ENCODE data around the gene ILDR1.
A peak's percentile ranks its signal among the peaks of the same experiment; 100 is the strongest.

ILDR1 gene

GRCh38 chr3:122030381-122031122, 8.5 kb upstream of the ILDR1 start:
- H3K27me3 ChIP-seq (ENCODE audit: control insufficient read depth in 3 of 3, insufficient read depth in 3 of 3, low read depth in 1 of 3, low read length in 3 of 3) = no peaks in the 10 kb centered on the region

GRCh38 chr3:122025296-122025695, 3.2 kb upstream of the ILDR1 start:
- Histone ChIP-seq H3K9ac (ENCODE audit: low read depth, low read length, poor library complexity) (no peak overlapping the region), H2AFZ (ENCODE audit: low read length) (no peak overlapping the region)

More at GRCh38 chr3:122030381-122031122, 8.5 kb upstream of the ILDR1 start:
- no peak overlapping the region for H3K4me3 ChIP-seq (ENCODE audit: low read length in 2 of 2)
- no peaks in the 10 kb centered on the region for H3K36me3 ChIP-seq (replicated peaks in 1 of 2; ENCODE audit: control insufficient read depth in 2 of 2, insufficient read depth in 2 of 2, low read length in 2 of 2)
- H4K91ac ChIP-seq (ENCODE audit: low read depth, low read length, poor library complexity) = no peak overlapping the region
- no CpG with 5 or more reads among the region's 3 CpGs for WGBS, 2 donors (ENCODE audit: extremely low coverage in 2 of 2, insufficient read length in 2 of 2, insufficient replicate concordance in 1 of 2)
- no peak overlapping the region for H2BK12ac ChIP-seq (ENCODE audit: low read length)
- H2AFZ ChIP-seq (ENCODE audit: low read length) = peak overlapping the region; percentile 15
- H3K4me1 ChIP-seq (ENCODE audit: control insufficient read depth in 2 of 2, insufficient read depth in 1 of 2, low read depth in 1 of 2, low read length in 2 of 2) = peaks cover 0 to 3% of the 10 kb centered on the region in 2 donors
- H3K9me3 ChIP-seq (replicated peaks in 1 of 2; ENCODE audit: control insufficient read depth in 2 of 2, insufficient read depth in 1 of 2, low read depth in 1 of 2, low read length in 2 of 2) = no peaks in the 10 kb centered on the region
- H3K27ac ChIP-seq (replicated peaks; ENCODE audit: low read length) = no peak overlapping the region
- DNase-seq (ENCODE audit: low spot score) = no peak
- H4K8ac ChIP-seq (ENCODE audit: low read depth, low read length) = no peak overlapping the region
- no peak overlapping the region for H3K23ac ChIP-seq (ENCODE audit: low read depth, low read length, poor library complexity)
- no peak overlapping the region for H2AK5ac ChIP-seq (ENCODE audit: low read depth, low read length)
- H2BK15ac ChIP-seq (ENCODE audit: low read length) = no peak overlapping the region
- no peak overlapping the region for H3K4me2 ChIP-seq (ENCODE audit: insufficient read depth, low read length, poor library complexity, severe bottlenecking)
- H3K79me1 ChIP-seq (ENCODE audit: low read depth, low read length) = no peaks in the 10 kb centered on the region
- no peak overlapping the region for H3K18ac ChIP-seq (ENCODE audit: low read length)
- no peak overlapping the region for H3K14ac ChIP-seq (ENCODE audit: low read length)
- no peak overlapping the region for H3K4ac ChIP-seq (ENCODE audit: low read length)
- H3K9ac ChIP-seq (ENCODE audit: low read depth, low read length, poor library complexity) = no peak overlapping the region
- no peak overlapping the region for H2BK120ac ChIP-seq (ENCODE audit: low read depth, low read length)
- no peak overlapping the region for H2BK5ac ChIP-seq (ENCODE audit: low read length)

GRCh38 chr3:122024800-122025199, 2.8 kb upstream of the ILDR1 start:
- Histone ChIP-seq H4K8ac (ENCODE audit: low read depth, low read length) (no peak overlapping the region), H3K18ac (ENCODE audit: low read length) (no peak overlapping the region), H3K4me3 (ENCODE audit: low read length in 2 of 2) (no peak overlapping the region), H2BK120ac (ENCODE audit: low read depth, low read length) (no peak overlapping the region), H3K9me3 (replicated peaks in 1 of 2; ENCODE audit: control insufficient read depth in 2 of 2, insufficient read depth in 1 of 2, low read depth in 1 of 2, low read length in 2 of 2) (no peaks in the 10 kb centered on the region), H2AFZ (ENCODE audit: low read length) (no peak overlapping the region), H2BK12ac (ENCODE audit: low read length) (no peak overlapping the region), H3K4me1 (ENCODE audit: control insufficient read depth in 2 of 2, insufficient read depth in 1 of 2, low read depth in 1 of 2, low read length in 2 of 2) (peaks cover 0 to 1% of the 10 kb centered on the region in 2 donors), H3K79me1 (ENCODE audit: low read depth, low read length) (no peaks in the 10 kb centered on the region), H3K23ac (ENCODE audit: low read depth, low read length, poor library complexity) (no peak overlapping the region), H3K4me2 (ENCODE audit: insufficient read depth, low read length, poor library complexity, severe bottlenecking) (no peak overlapping the region), H3K9ac (ENCODE audit: low read depth, low read length, poor library complexity) (no peak overlapping the region), H2BK15ac (ENCODE audit: low read length) (no peak overlapping the region), H3K36me3 (replicated peaks in 1 of 2; ENCODE audit: control insufficient read depth in 2 of 2, insufficient read depth in 2 of 2, low read length in 2 of 2) (no peaks in the 10 kb centered on the region), H3K14ac (ENCODE audit: low read length) (no peak overlapping the region), H3K27me3 (ENCODE audit: control insufficient read depth in 3 of 3, insufficient read depth in 3 of 3, low read depth in 1 of 3, low read length in 3 of 3) (peaks cover 0 to 17% (median 15%) of the 10 kb centered on the region in 3 experiments), H3K27ac (replicated peaks; ENCODE audit: low read length) (no peak overlapping the region), H2BK5ac (ENCODE audit: low read length) (no peak overlapping the region), H2AK5ac (ENCODE audit: low read depth, low read length) (no peak overlapping the region), H4K91ac (ENCODE audit: low read depth, low read length, poor library complexity) (no peak overlapping the region), H3K4ac (ENCODE audit: low read length) (no peak overlapping the region)
- DNase-seq (ENCODE audit: low spot score) = no peak
- WGBS, 2 donors (ENCODE audit: extremely low coverage in 2 of 2, insufficient read length in 2 of 2, insufficient replicate concordance in 1 of 2) = no CpG with 5 or more reads among the region's 2 CpGs

More at GRCh38 chr3:122025296-122025695, 3.2 kb upstream of the ILDR1 start:
- no peak overlapping the region for H4K8ac ChIP-seq (ENCODE audit: low read depth, low read length)
- no peak overlapping the region for H3K4ac ChIP-seq (ENCODE audit: low read length)
- H2BK120ac ChIP-seq (ENCODE audit: low read depth, low read length) = no peak overlapping the region
- no peak overlapping the region for H3K18ac ChIP-seq (ENCODE audit: low read length)
- H2BK5ac ChIP-seq (ENCODE audit: low read length) = no peak overlapping the region
- H3K79me1 ChIP-seq (ENCODE audit: low read depth, low read length) = no peaks in the 10 kb centered on the region
- H2AK5ac ChIP-seq (ENCODE audit: low read depth, low read length) = no peak overlapping the region
- peaks cover 1% of the 10 kb centered on the region in 2 donors for H3K4me1 ChIP-seq (ENCODE audit: control insufficient read depth in 2 of 2, insufficient read depth in 1 of 2, low read depth in 1 of 2, low read length in 2 of 2)
- H3K23ac ChIP-seq (ENCODE audit: low read depth, low read length, poor library complexity) = no peak overlapping the region
- H3K27ac ChIP-seq (replicated peaks; ENCODE audit: low read length) = no peak overlapping the region
- no peak overlapping the region for H2BK15ac ChIP-seq (ENCODE audit: low read length)
- H3K27me3 ChIP-seq (ENCODE audit: control insufficient read depth in 3 of 3, insufficient read depth in 3 of 3, low read depth in 1 of 3, low read length in 3 of 3) = peaks cover 0 to 17% (median 15%) of the 10 kb centered on the region in 3 experiments
- no peak overlapping the region for H3K4me3 ChIP-seq (ENCODE audit: low read length in 2 of 2)
- H3K4me2 ChIP-seq (ENCODE audit: insufficient read depth, low read length, poor library complexity, severe bottlenecking) = no peak overlapping the region
- no peak overlapping the region for H4K91ac ChIP-seq (ENCODE audit: low read depth, low read length, poor library complexity)
- H3K14ac ChIP-seq (ENCODE audit: low read length) = no peak overlapping the region
- no peak overlapping the region for H2BK12ac ChIP-seq (ENCODE audit: low read length)
- H3K9me3 ChIP-seq (replicated peaks in 1 of 2; ENCODE audit: control insufficient read depth in 2 of 2, insufficient read depth in 1 of 2, low read depth in 1 of 2, low read length in 2 of 2) = no peaks in the 10 kb centered on the region
- DNase-seq (ENCODE audit: low spot score) = no peak
- H3K36me3 ChIP-seq (replicated peaks in 1 of 2; ENCODE audit: control insufficient read depth in 2 of 2, insufficient read depth in 2 of 2, low read length in 2 of 2) = no peaks in the 10 kb centered on the region

DNA sequence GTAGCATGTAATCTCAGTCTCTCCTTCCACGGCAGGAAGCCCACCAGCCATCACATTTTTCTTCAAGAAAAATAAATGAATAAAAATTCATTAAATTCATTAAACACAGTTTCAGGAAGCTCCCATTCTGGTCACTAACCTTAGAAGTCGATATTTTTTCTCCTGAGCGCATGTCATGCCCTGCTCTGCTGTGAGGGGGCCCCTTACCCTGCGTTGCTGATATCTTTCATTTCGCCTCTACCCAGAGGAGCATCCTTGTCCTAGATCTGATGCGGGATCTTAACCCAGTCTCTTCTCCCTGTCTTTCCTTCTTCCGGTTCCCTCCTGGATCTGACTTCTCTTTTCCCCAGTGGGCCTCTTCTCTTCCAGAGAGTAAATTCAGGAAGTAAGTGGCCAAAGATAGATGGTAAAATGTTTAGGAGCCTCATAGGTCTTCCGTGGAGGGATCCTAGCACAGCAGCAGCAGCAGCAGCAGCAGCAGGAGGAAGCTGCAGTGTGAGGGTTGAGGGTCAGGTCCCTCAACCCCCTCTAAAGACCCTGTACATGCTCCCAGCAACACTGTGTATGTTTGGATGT, 1.4 kb upstream of the ILDR1 start:
- Histone ChIP-seq H3K4me3 (ENCODE audit: low read length in 2 of 2) (no peak overlapping the region), H2BK5ac (ENCODE audit: low read length) (no peak overlapping the region), H3K27ac (replicated peaks; ENCODE audit: low read length) (no peak overlapping the region), H3K4me1 (ENCODE audit: control insufficient read depth in 2 of 2, insufficient read depth in 1 of 2, low read depth in 1 of 2, low read length in 2 of 2) (peaks cover 0 to 1% of the 10 kb centered on the region in 2 donors), H2BK120ac (ENCODE audit: low read depth, low read length) (no peak overlapping the region), H3K27me3 (ENCODE audit: control insufficient read depth in 3 of 3, insufficient read depth in 3 of 3, low read depth in 1 of 3, low read length in 3 of 3) (peaks cover 0 to 17% (median 15%) of the 10 kb centered on the region in 3 experiments), H3K14ac (ENCODE audit: low read length) (no peak overlapping the region), H3K9me3 (replicated peaks in 1 of 2; ENCODE audit: control insufficient read depth in 2 of 2, insufficient read depth in 1 of 2, low read depth in 1 of 2, low read length in 2 of 2) (no peaks in the 10 kb centered on the region), H3K9ac (ENCODE audit: low read depth, low read length, poor library complexity) (no peak overlapping the region), H3K79me1 (ENCODE audit: low read depth, low read length) (no peaks in the 10 kb centered on the region), H2AFZ (ENCODE audit: low read length) (peak overlapping the region; percentile 65), H2BK15ac (ENCODE audit: low read length) (no peak overlapping the region), H2AK5ac (ENCODE audit: low read depth, low read length) (no peak overlapping the region), H4K91ac (ENCODE audit: low read depth, low read length, poor library complexity) (no peak overlapping the region), H2BK12ac (ENCODE audit: low read length) (no peak overlapping the region), H3K18ac (ENCODE audit: low read length) (no peak overlapping the region), H3K4me2 (ENCODE audit: insufficient read depth, low read length, poor library complexity, severe bottlenecking) (no peak overlapping the region), H4K8ac (ENCODE audit: low read depth, low read length) (no peak overlapping the region), H3K23ac (ENCODE audit: low read depth, low read length, poor library complexity) (no peak overlapping the region), H3K36me3 (replicated peaks in 1 of 2; ENCODE audit: control insufficient read depth in 2 of 2, insufficient read depth in 2 of 2, low read length in 2 of 2) (no peaks in the 10 kb centered on the region), H3K4ac (ENCODE audit: low read length) (no peak overlapping the region)
- WGBS, 2 donors (ENCODE audit: extremely low coverage in 2 of 2, insufficient read length in 2 of 2, insufficient replicate concordance in 1 of 2) = no CpG with 5 or more reads among the region's 8 CpGs
- no peak for DNase-seq (ENCODE audit: low spot score)
